ENCODE measurements around the gene WNT3A. TPM values are rescaled to one million over a fixed set of nuclear protein-coding genes. Genes with fewer than 3 reads are reported as not detected.

WNT3A gene
- total RNA-seq, 1 donor from 2014 or later, result 0.06 TPM

GRCh38 chr1:228100822-228101613 lies 94.2 kb downstream of the WNT3A start:
- no peak for DNase-seq (ENCODE audit: low spot score)

GRCh38 chr1:228101614-228101993 lies 94.8 kb downstream of the WNT3A start:
- DNase-seq (ENCODE audit: low spot score), result no peak

- no peak for DNase-seq (ENCODE audit: low spot score)
These were observed 95.4 kb downstream of the WNT3A start for GRCh38 chr1:228101994-228102790.

- peak; percentile 94 for DNase-seq (ENCODE audit: low spot score)
These were observed 96.2 kb downstream of the WNT3A start, which contains the start of gene C1orf35 for GRCh38 chr1:228102791-228103620. Gene C1orf35 (minus strand): TSS chr1:228103325. CDS start chr1:228103227, 98 bp downstream.

- DNase-seq (ENCODE audit: low spot score), result no peak
These were observed 97.9 kb downstream of the WNT3A start for GRCh38 chr1:228104526-228105269.

GRCh38 chr1:228105270-228105995 lies 98.6 kb downstream of the WNT3A start:
- DNase-seq (ENCODE audit: low spot score), result no peak

GRCh38 chr1:228105996-228106799 lies 99.4 kb downstream of the WNT3A start:
- DNase-seq (ENCODE audit: low spot score), result no peak

- DNase-seq (ENCODE audit: low spot score), result no peak
These were observed 99.9 kb downstream of the WNT3A start for GRCh38 chr1:228106800-228107054.

- no peak for DNase-seq (ENCODE audit: low spot score)
These were observed 100.8 kb downstream of the WNT3A start for GRCh38 chr1:228107636-228108035.

GRCh38 chr1:228108055-228108690 lies 101.4 kb downstream of the WNT3A start:
- no peak for DNase-seq (ENCODE audit: low spot score)

GRCh38 chr1:228108742-228109072 lies 101.9 kb downstream of the WNT3A start:
- DNase-seq (ENCODE audit: low spot score), result no peak

GRCh38 chr1:228109073-228109961 lies 102.5 kb downstream of the WNT3A start, which contains the start of gene MRPL55:
Gene MRPL55 (minus strand): TSS chr1:228109299. CDS start chr1:228108260, 1,039 bp downstream.
- DNase-seq (ENCODE audit: low spot score), result peak; percentile 99

GRCh38 chr1:228109962-228110488 lies 103.2 kb downstream of the WNT3A start:
- DNase-seq (ENCODE audit: low spot score), result no peak

GRCh38 chr1:228110556-228110955 lies 103.8 kb downstream of the WNT3A start:
- DNase-seq (ENCODE audit: low spot score), result no peak

All from mucosa of gallbladder (tissue), 1 donor.